ENCODE data around the gene C1orf159. TPM values are rescaled to one million over a fixed set of nuclear protein-coding genes. Genes with fewer than 3 reads are reported as not detected.

The C1orf159 gene
- total and polyA plus RNA-seq, 9 of the 15 experiments (the other 6 are each of a cell fraction or from before 2014, with no cell fraction given) = 0.28 to 54.9 (median 10.6) TPM

DNA sequence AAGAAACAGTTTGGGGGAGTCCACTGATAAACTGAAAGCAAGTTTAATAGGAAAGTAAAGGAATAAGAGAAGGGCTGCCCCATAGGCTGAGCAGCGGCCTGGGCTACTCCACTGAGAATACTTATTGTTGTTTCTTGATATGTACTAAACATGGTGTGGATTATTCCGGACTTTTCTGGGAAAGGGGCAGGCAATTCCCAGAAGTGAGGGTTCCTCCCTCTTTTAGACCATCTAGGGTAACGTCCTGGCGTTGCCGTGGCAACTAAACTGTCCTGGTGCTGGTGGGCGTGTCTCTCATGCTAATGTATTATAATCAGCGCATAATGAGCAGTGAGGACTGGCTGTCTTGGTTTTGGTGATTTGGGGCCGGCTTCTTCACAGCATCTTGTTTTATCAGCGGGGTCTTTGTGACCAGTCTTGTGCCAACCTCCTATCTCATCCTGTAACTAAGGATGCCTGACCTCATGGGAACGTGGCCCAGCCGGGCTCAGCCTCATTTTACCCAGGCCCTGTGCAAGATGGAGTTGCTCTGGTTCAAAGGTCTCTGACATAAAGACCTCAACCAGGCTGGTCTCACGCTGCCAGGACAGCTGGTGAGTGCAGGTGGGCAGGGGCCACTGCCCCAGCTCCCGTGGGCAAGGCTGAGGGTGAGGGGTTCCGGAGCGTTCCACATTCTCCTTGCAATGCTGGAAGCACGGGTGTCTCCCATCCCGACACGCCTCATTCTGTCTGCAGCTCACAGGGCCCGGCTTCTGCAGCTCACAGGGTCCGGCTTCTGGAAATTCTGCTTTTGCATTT, 19.6 kb upstream of the C1orf159 start (continued):
- TF ChIP-seq FOXK2 (conservative IDR thresholded peaks at IDR 0.05 in 1 of 2, IDR thresholded peaks at IDR 0.05 in 1 of 2; ENCODE audit: low read depth in 2 of 2) = peak; percentile 71 to 74; a peak in 3 of 4 replicates
- TF ChIP-seq TAF1 (IDR thresholded peaks at IDR 0.05; ENCODE audit: control insufficient read depth, extremely low read depth, insufficient read depth, low read length, severe bottlenecking) = no peak
- TF ChIP-seq BCL6 (CRISPR knock-in tag; IDR thresholded peaks at IDR 0.05) = no peak
- TF ChIP-seq NFYB (IDR thresholded peaks at IDR 0.05; ENCODE audit: extremely low read depth, insufficient read length) = no peak
- TF ChIP-seq, protein P1, sequence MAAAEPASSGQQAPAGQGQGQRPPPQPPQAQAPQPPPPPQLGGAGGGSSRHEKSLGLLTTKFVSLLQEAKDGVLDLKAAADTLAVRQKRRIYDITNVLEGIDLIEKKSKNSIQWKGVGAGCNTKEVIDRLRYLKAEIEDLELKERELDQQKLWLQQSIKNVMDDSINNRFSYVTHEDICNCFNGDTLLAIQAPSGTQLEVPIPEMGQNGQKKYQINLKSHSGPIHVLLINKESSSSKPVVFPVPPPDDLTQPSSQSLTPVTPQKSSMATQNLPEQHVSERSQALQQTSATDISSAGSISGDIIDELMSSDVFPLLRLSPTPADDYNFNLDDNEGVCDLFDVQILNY (CRISPR knock-in tag; IDR thresholded peaks at IDR 0.05) = no peak
- no peak for TF ChIP-seq ZNF324 (CRISPR knock-in tag; IDR thresholded peaks at IDR 0.05)
- no peak for TF ChIP-seq ZNF668 (CRISPR knock-in tag; IDR thresholded peaks at IDR 0.05)
- TF ChIP-seq TGIF2 (CRISPR knock-in tag; IDR thresholded peaks at IDR 0.05) = no peak
- TF ChIP-seq ILK (tag; IDR thresholded peaks at IDR 0.05; ENCODE audit: borderline replicate concordance, low read depth) = no peak
- no peak for TF ChIP-seq ZNF696 (CRISPR knock-in tag; conservative IDR thresholded peaks at IDR 0.05)
- peak; percentile 86 for TF ChIP-seq BMI1 (IDR thresholded peaks at IDR 0.05; ENCODE audit: low read length)
- no peak for TF ChIP-seq NR3C1 (CRISPR knock-in tag; IDR thresholded peaks at IDR 0.05)
- no peak for TF ChIP-seq ZNF24 (IDR thresholded peaks at IDR 0.05)
- TF ChIP-seq MBD2 (IDR thresholded peaks at IDR 0.05; ENCODE audit: borderline replicate concordance, low read depth) = no peak
- TF ChIP-seq NCOA4 (IDR thresholded peaks at IDR 0.05; ENCODE audit: partially characterized antibody) = no peak
- TF ChIP-seq CAMTA2 (CRISPR knock-in tag; conservative IDR thresholded peaks at IDR 0.05) = no peak
- TF ChIP-seq, protein P2, sequence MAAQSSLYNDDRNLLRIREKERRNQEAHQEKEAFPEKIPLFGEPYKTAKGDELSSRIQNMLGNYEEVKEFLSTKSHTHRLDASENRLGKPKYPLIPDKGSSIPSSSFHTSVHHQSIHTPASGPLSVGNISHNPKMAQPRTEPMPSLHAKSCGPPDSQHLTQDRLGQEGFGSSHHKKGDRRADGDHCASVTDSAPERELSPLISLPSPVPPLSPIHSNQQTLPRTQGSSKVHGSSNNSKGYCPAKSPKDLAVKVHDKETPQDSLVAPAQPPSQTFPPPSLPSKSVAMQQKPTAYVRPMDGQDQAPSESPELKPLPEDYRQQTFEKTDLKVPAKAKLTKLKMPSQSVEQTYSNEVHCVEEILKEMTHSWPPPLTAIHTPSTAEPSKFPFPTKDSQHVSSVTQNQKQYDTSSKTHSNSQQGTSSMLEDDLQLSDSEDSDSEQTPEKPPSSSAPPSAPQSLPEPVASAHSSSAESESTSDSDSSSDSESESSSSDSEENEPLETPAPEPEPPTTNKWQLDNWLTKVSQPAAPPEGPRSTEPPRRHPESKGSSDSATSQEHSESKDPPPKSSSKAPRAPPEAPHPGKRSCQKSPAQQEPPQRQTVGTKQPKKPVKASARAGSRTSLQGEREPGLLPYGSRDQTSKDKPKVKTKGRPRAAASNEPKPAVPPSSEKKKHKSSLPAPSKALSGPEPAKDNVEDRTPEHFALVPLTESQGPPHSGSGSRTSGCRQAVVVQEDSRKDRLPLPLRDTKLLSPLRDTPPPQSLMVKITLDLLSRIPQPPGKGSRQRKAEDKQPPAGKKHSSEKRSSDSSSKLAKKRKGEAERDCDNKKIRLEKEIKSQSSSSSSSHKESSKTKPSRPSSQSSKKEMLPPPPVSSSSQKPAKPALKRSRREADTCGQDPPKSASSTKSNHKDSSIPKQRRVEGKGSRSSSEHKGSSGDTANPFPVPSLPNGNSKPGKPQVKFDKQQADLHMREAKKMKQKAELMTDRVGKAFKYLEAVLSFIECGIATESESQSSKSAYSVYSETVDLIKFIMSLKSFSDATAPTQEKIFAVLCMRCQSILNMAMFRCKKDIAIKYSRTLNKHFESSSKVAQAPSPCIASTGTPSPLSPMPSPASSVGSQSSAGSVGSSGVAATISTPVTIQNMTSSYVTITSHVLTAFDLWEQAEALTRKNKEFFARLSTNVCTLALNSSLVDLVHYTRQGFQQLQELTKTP (IDR thresholded peaks at IDR 0.05; ENCODE audit: low read depth in 1 of 2, partially characterized antibody in 2 of 2) = no peak
- no peak for TF ChIP-seq SAP30 (IDR thresholded peaks at IDR 0.05; ENCODE audit: borderline replicate concordance, insufficient read depth, low read depth, low read length, poor library complexity, severe bottlenecking)
- TF ChIP-seq DIDO1 (tag; IDR thresholded peaks at IDR 0.05; ENCODE audit: low read depth) = no peak
- TF ChIP-seq, protein P3, sequence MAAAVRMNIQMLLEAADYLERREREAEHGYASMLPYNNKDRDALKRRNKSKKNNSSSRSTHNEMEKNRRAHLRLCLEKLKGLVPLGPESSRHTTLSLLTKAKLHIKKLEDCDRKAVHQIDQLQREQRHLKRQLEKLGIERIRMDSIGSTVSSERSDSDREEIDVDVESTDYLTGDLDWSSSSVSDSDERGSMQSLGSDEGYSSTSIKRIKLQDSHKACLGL (CRISPR knock-in tag; IDR thresholded peaks at IDR 0.05; ENCODE audit: borderline replicate concordance, poor library complexity, severe bottlenecking) = no peak
- TF ChIP-seq SLC30A9 (CRISPR knock-in tag; IDR thresholded peaks at IDR 0.05) = no peak
- no peak for TF ChIP-seq MYC (IDR thresholded peaks at IDR 0.05; ENCODE audit: low read depth, low read length)
- no peak for TF ChIP-seq MYC (CRISPR knock-in tag; IDR thresholded peaks at IDR 0.05; ENCODE audit: borderline replicate concordance, low read depth)
- TF ChIP-seq ZNF507 (tag; conservative IDR thresholded peaks at IDR 0.05) = no peak
